Progenitor cell of endocrine pancreas (in vitro differentiated cells): ENCODE data around the gene FBXW11. TPM values are rescaled to one million over a fixed set of nuclear protein-coding genes. Genes with fewer than 3 reads are reported as not detected.

ENCODE experiments used
- DNase-seq: peaks from one replicate; pipeline ENCODE4 v3.0.0; 2021; ENCODE audit warnings: low spot score; ENCODE audit not compliant: unreplicated experiment
- H3K27ac Mint-ChIP-seq: 2 replicates; pipeline ENCODE4 v1.8.0; 2021; ENCODE audit warnings: mild to moderate bottlenecking, moderate library complexity, mixed read lengths
- H3K27me3 Mint-ChIP-seq: 2 replicates; pipeline ENCODE4 v1.8.0; 2021; ENCODE audit warnings: mixed read lengths
- H3K36me3 Mint-ChIP-seq: 2 replicates; pipeline ENCODE4 v1.8.0; 2022; ENCODE audit warnings: mixed read lengths; ENCODE audit not compliant: insufficient read depth
- H3K4me1 Mint-ChIP-seq: 2 replicates; pipeline ENCODE4 v1.8.0; 2021; ENCODE audit warnings: low read depth, mixed read lengths
- H3K4me3 Mint-ChIP-seq: 2 replicates; pipeline ENCODE4 v1.8.0; 2021; ENCODE audit warnings: low read depth, mild to moderate bottlenecking, moderate library complexity, mixed read lengths
- H3K9me3 Mint-ChIP-seq: 2 replicates; pipeline ENCODE4 v1.8.0; 2021; ENCODE audit warnings: low read depth, mixed read lengths
- total RNA-seq: library from RNA; stranded (reverse); gene quantifications from 2 replicates; pipeline ENCODE4 v1.2.1, GENCODE V29; 2021
- TF ChIP-seq, protein P1 (sequence below): fragments of 200-600 bp; sonication (generic); IDR thresholded peaks from one replicate; pipeline ENCODE4 v1.5.0; 2021; ENCODE audit warnings: antibody characterized with exemption, mild to moderate bottlenecking; ENCODE audit not compliant: unreplicated experiment

Gene FBXW11
- total RNA-seq, 1 donor from 2014 or later: 63.5 TPM

DNA sequence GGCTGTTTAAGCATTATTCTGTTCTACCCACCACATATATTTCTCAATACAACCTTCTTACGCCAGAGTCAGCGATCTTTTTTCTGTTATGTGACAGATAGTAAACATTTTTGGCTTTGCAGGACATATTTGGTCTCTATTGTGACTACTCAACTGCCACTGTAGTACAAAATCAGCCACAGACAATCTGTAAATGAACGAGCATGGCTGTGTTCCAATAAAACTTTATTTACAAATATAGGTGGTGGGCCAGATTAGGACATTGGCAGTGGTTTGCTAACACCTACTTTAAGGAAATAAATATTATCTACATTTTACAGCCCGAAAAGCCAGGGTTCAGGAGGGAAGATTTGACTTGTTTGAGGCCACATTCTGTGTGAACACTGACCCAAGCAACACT is 40.2 kb upstream of the FBXW11 start:
- Mint-ChIP-seq H3K36me3 (peaks cover 2% of the 10 kb centered on the region), H3K27ac (no peak overlapping the region), H3K4me1 (no peaks in the 10 kb centered on the region), H3K27me3 (no peaks in the 10 kb centered on the region), H3K4me3 (no peak overlapping the region), H3K9me3 (no peaks in the 10 kb centered on the region)
- no peak for DNase-seq
- TF ChIP-seq, protein P1, sequence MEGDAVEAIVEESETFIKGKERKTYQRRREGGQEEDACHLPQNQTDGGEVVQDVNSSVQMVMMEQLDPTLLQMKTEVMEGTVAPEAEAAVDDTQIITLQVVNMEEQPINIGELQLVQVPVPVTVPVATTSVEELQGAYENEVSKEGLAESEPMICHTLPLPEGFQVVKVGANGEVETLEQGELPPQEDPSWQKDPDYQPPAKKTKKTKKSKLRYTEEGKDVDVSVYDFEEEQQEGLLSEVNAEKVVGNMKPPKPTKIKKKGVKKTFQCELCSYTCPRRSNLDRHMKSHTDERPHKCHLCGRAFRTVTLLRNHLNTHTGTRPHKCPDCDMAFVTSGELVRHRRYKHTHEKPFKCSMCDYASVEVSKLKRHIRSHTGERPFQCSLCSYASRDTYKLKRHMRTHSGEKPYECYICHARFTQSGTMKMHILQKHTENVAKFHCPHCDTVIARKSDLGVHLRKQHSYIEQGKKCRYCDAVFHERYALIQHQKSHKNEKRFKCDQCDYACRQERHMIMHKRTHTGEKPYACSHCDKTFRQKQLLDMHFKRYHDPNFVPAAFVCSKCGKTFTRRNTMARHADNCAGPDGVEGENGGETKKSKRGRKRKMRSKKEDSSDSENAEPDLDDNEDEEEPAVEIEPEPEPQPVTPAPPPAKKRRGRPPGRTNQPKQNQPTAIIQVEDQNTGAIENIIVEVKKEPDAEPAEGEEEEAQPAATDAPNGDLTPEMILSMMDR: no peak

DNA sequence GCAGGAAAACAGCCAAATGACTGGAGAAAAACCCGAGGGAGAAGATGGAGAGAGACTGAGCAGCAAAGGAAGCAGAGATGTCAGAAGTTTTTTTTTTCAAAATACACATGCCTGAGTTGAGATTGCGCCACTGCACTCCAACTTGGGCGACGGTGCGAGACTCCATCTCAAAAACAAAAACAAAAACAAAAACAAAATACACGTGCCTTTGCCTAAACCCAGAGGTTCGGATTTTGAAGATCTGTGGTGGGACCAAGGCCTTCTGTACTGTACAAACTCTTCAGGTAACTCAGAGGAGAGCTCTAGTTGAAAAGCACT is 38.8 kb upstream of the FBXW11 start:
- Mint-ChIP-seq H3K27me3 (no peaks in the 10 kb centered on the region), H3K4me3 (no peak overlapping the region), H3K9me3 (no peaks in the 10 kb centered on the region), H3K27ac (no peak overlapping the region), H3K36me3 (peaks cover 2% of the 10 kb centered on the region), H3K4me1 (no peaks in the 10 kb centered on the region)
- TF ChIP-seq, protein P1: no peak
- DNase-seq: no peak

DNA sequence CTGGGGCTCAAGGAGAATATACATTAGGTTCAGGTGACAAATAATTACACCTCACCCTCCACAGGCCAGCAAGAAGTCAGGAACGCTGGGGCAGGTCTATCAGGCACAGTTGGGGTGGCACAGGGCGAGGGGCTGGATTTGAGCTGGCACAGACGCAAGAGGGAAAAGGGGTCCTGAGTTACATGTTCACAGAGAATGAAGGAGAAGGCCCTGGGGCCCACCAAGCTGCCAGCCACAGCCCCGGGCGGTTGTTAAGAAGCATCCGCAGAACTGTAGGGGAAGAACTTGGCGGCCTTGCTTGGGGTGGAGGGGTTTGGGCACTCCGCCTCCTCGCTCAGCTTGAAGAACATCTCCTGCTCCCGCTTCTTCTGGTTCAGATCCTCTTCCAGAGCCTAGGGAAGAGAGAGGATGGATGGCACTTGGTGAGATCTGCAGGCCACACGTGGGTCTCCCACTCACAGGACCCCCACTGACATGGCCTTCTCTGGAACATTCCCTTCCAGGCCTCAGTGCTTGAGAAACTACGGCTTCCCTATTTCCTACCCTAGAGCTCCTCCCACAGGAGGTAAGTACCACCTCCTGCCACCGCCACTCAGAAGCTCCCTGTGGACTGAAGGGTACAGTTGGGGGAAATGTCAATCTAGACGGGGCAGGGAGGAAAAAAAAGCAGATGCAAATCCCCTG is 38.3 kb upstream of the FBXW11 start:
- TF ChIP-seq, protein P1: no peak
- H3K4me3 Mint-ChIP-seq: no peak overlapping the region
- no peak for DNase-seq
- no peak overlapping the region for H3K27ac Mint-ChIP-seq
- H3K9me3 Mint-ChIP-seq: no peaks in the 10 kb centered on the region
- H3K27me3 Mint-ChIP-seq: no peaks in the 10 kb centered on the region
- H3K36me3 Mint-ChIP-seq: peaks cover 1% of the 10 kb centered on the region
- H3K4me1 Mint-ChIP-seq: peaks cover 1% of the 10 kb centered on the region

DNA sequence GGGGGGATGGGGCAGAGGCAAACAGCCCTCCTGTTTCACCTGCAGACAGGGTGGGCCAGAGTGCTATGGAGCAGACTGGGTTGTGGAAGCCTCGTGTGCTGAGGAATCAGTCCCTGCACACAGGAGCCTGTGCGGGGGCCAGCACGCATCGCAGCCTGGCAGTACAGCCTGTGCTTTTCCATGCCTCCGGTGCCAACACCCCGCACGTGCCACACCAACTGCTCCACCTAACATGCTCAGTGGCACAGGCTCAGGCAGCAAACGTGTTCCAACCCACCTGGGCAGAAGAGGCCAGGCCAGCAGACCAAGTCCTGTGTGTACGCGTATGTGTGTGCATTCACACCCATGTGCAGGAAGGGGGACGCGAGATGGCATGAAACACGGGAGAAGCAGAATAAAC is 37.4 kb upstream of the FBXW11 start:
- no peaks in the 10 kb centered on the region for H3K36me3 Mint-ChIP-seq
- DNase-seq: no peak
- no peak overlapping the region for H3K4me3 Mint-ChIP-seq
- H3K4me1 Mint-ChIP-seq: peaks cover 1% of the 10 kb centered on the region
- H3K27me3 Mint-ChIP-seq: no peaks in the 10 kb centered on the region
- TF ChIP-seq, protein P1: no peak
- H3K27ac Mint-ChIP-seq: no peak overlapping the region
- no peaks in the 10 kb centered on the region for H3K9me3 Mint-ChIP-seq

DNA sequence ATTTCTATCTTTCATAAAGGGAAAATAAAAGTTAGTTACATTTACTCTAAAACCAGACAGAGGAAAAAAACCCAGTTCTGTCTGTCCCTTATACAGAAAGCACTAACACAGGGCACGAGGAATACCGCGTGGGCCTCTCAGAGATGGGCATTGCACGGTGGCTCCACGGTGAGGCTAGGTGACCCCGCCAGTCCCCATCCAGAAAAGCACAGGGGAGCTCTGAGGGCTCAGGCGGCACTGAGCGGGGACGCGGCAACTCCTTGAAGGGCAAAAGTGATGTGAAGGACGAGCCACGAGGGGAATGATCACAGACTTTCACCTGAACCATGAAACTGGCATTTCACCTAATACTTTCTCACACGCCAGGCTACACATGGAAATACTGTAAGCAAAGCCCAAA is 35.7 kb upstream of the FBXW11 start:
- Mint-ChIP-seq H3K27ac (no peak overlapping the region), H3K27me3 (no peaks in the 10 kb centered on the region), H3K36me3 (no peaks in the 10 kb centered on the region), H3K4me1 (peaks cover 1% of the 10 kb centered on the region), H3K9me3 (peaks cover 2% of the 10 kb centered on the region), H3K4me3 (no peak overlapping the region)
- no peak for DNase-seq
- TF ChIP-seq, protein P1: no peak
